ENCODE results near the gene AGFG1. TPM values are rescaled to one million over a fixed set of nuclear protein-coding genes. Genes with fewer than 3 reads are reported as not detected.

AGFG1 gene
- total RNA-seq, 1 experiment from 2014 or later = 109 TPM

GRCh38 chr2:227472265-227473121 lies 537 bp downstream of the AGFG1 start:
- Histone ChIP-seq H2AFZ (ENCODE audit: low read length) (no peak overlapping the region), H3K23me2 (ENCODE audit: insufficient read length, low read depth, low read length, poor library complexity, severe bottlenecking) (no peaks in the 10 kb centered on the region)

More at GRCh38 chr2:227472265-227473121, 537 bp downstream of the AGFG1 start:
- Histone ChIP-seq H4K91ac (ENCODE audit: insufficient read length, low read depth, low read length) (no peak overlapping the region), H3K4me2 (ENCODE audit: insufficient read depth, insufficient read length, low read length) (peak overlapping the region; percentile 76), H3K14ac (ENCODE audit: insufficient read depth, low read length) (peak overlapping the region; percentile 81), H2BK15ac (ENCODE audit: low read depth, low read length) (no peak overlapping the region; the same call in 1 of the 2 replicates), H2BK5ac (ENCODE audit: insufficient read length, low read length) (no peak overlapping the region), H4K8ac (replicated peaks; ENCODE audit: insufficient read length, low read depth, low read length) (no peak overlapping the region), H3K9me3 (ENCODE audit: control insufficient read depth, low read depth, low read length) (no peaks in the 10 kb centered on the region), H3K79me2 (ENCODE audit: insufficient read depth, low read length) (peaks cover 33% of the 10 kb centered on the region), H3K18ac (ENCODE audit: insufficient read length, low read depth, low read length) (peak overlapping the region; percentile 66), H3K79me1 (ENCODE audit: insufficient read depth, low read depth, low read length, poor library complexity, severe bottlenecking) (no peaks in the 10 kb centered on the region), H2BK120ac (ENCODE audit: low read depth, low read length, poor library complexity, severe bottlenecking) (no peak overlapping the region), H2BK20ac (ENCODE audit: low read depth, low read length, poor library complexity, severe bottlenecking) (no peak overlapping the region), H3K4ac (ENCODE audit: low read depth, low read length) (no peak overlapping the region), H3K56ac (ENCODE audit: insufficient read length, low read depth, low read length) (no peak overlapping the region), H3K23ac (ENCODE audit: insufficient read length, low read depth, low read length) (no peak overlapping the region), H4K20me1 (ENCODE audit: control insufficient read depth, insufficient read depth, insufficient read length) (peaks cover 4% of the 10 kb centered on the region), H3K27me3 (ENCODE audit: insufficient read depth, low read length) (no peaks in the 10 kb centered on the region), H3T11ph (ENCODE audit: low read length) (no peak overlapping the region), H3K4me1 (ENCODE audit: insufficient read depth, low read length) (peaks cover 3% of the 10 kb centered on the region; the same call in 1 of the 2 replicates), H2AK5ac (ENCODE audit: insufficient read length, low read length) (no peak overlapping the region), H4K5ac (ENCODE audit: insufficient read length, low read depth, low read length) (no peak overlapping the region), H3K9ac (ENCODE audit: extremely low read depth, insufficient read length, low read length) (peak overlapping the region; percentile 68), H3K27ac (ENCODE audit: insufficient read length, low read depth, low read length) (no peak overlapping the region), H2BK12ac (ENCODE audit: insufficient read length, low read depth, low read length) (no peak overlapping the region)
- H3K4me1 Mint-ChIP-seq = peaks cover 21 to 23% of the 10 kb centered on the region in 2 experiments
- H3K9me3 Mint-ChIP-seq = no peaks in the 10 kb centered on the region
- peak; percentile 48 for DNase-seq
- no peak for TF ChIP-seq CTCF (conservative IDR thresholded peaks at IDR 0.05)
- peak overlapping the region in 1 of 3 experiments; percentile 95; a peak in 2 of 7 replicates for H3K27ac Mint-ChIP-seq
- H3K36me3 Mint-ChIP-seq (ENCODE audit: insufficient read depth in 1 of 3, low read depth in 3 of 3) = peaks cover 0 to 1% (median 0%) of the 10 kb centered on the region in 3 experiments; a peak in 1 of 7 replicates
- no CpG with 5 or more reads among the region's 106 CpGs for WGBS (ENCODE audit: extremely low coverage, insufficient read length, low lambda C conversion rate)
- H3K27me3 Mint-ChIP-seq (ENCODE audit: low read depth) = no peaks in the 10 kb centered on the region; the same call in 1 of the 2 replicates
- H3K4me3 Mint-ChIP-seq = peak overlapping the region; percentile 83 to 94

All from H9 (cell line).